ENCODE results near the gene UBE2QL1.
A peak's percentile ranks its signal among the peaks of the same experiment; 100 is the strongest.

Gene UBE2QL1, protein sequence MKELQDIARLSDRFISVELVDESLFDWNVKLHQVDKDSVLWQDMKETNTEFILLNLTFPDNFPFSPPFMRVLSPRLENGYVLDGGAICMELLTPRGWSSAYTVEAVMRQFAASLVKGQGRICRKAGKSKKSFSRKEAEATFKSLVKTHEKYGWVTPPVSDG

DNA sequence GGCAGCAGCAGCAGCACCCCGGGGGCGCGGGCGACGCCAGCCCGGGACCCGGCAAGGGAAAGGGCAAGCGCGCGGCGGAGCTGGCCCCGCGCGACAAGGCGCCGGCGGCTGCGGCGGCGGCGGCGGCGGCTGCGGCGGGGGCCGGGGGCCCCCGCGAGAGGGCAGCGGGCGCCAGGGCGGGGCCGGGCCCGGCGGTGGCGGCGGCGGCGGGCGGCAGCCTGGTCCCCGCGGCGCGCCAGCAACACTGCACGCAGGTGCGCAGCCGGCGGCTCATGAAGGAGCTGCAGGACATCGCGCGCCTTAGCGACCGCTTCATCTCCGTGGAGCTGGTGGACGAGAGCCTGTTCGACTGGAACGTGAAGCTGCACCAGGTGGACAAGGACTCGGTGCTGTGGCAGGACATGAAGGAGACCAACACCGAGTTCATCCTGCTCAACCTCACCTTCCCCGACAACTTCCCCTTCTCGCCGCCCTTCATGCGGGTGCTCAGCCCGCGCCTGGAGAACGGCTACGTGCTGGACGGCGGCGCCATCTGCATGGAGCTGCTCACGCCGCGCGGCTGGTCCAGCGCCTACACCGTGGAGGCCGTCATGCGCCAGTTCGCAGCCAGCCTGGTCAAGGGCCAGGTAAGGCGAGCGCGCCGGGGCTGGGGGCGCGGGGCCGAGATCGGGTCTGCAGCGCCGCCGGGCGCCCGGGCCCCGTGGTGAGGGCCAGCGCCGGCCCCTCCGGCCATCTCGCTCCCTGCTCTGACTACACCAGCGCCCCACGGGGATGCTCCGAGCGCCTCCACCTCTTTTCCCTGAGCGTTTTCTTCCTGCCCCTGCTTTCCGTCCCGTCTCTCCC, at the start of gene UBE2QL1:
UBE2QL1 (plus strand) TSS at position 238 of the 843 bp plus-strand sequence; CDS start at position 273, 35 bp downstream.
- no peak for DNase-seq

DNA sequence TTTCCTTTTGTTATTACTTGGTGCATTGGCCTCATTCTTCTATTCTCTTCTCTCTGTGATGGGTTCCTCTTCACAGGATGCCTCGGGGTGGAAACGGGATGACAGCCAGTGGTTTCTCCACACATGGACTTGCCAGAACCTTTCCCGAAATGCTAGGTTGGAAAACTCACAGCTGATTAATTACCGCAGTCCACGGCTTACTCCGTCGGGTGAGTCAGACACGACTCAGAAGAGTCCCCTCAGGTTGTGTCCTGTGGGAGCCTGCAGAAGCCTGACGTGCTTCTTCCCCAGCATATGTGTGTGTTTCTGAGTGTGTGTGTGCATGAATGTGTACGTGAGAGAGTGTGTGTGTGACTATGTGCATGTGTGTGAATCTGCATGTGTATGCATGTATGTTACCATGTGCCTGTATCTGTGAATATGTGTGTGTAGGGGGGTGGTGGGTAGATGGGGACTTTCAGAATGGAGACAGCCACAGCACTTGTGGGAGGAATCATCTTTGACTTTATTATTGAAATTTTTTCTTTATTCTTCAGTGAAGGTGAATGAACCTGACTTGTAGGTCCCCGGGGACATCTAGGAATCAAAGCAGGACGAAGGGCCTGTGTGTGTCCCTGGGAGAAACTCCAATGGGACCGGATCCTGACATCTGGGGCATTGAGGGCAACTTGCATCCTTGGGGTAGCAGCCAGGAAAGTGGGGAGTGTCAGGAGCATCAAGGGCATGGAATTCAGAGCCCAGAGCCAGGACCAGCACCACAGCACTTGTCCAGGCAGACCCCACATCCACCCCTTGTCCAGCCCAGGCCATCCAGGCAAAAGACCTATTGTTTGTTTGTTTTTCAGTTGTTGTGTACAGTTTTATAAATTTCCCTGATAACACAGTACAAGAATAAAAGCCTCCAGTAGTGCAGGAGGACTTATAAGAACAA, 48.4 kb upstream of the UBE2QL1 start:
- DNase-seq: no peak

DNA sequence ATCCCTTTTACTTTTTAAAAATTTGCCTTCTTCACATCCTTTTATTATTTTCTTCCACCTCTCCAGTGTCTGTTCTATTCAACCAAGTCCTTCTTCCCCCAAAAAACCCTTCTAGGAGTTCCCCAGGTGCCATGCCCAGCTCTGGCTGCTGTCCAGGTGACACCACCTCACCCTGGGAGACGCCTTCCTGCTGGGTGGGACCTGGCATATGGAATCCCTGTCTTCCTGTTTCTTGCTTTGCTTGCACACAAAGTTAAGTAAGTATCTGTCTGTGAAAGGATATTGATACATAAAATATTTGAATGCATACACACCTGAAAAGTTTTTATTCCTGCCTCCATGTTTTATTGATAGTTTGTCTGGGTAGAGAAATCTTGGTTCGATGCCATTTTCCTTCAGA, 47.2 kb upstream of the UBE2QL1 start:
- no peak for DNase-seq

DNA sequence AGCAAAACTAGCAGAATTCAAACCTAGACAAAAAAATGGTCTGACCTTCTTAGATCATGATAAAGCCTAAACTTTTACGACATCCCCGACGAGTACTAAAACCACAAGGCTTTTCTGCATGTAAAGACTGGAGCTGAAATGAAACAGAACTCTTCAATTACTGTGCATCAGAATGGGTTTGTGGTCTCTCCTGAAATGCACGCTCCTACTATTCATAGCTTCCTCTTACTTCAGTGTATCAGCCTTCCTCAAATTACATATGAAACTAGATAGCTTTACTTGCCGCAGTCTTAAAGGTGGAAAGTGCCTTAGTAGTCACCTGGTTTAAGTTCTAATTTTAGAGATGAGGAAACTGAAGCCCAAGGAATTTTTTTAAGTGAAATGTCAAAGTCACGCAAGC, 45.7 kb upstream of the UBE2QL1 start:
- DNase-seq: no peak

DNA sequence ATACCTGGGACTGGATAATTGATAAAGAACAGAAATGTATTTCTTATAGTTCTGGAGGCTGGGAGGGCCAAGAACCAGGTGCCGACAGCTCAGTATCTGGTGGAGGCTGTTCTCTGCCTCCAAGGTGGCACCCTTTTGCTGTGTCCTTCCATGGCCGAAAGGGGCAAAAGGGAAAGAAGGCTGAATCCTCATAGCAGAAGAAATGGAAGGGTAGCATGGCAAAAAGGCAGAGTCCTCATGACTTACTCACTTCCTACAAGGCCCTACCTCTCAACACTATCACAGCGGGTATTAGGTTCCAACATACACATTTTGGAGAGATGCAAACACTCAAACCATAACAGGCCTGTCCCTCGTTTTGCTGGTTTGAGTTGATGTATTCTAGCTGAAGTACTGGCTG, 45.2 kb upstream of the UBE2QL1 start:
- DNase-seq: no peak

DNA sequence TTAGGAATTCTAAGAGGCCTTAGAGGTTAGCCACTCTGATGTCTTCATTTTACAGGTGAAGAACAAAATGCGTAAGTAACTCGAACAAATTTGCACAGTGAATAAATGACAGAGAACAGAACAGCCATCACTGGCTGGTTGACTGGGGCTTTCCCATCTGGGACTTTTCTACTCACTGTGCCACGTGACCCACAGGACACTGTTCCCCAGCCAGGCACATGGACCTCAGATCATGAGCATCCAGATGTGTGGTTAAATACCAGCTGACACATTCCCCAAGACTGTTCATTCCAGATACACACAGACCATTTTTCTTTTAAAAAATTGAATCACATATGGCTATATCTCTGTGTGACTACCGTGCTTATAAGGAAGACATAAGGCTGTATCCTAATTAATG, 44.5 kb upstream of the UBE2QL1 start:
- DNase-seq: no peak

DNA sequence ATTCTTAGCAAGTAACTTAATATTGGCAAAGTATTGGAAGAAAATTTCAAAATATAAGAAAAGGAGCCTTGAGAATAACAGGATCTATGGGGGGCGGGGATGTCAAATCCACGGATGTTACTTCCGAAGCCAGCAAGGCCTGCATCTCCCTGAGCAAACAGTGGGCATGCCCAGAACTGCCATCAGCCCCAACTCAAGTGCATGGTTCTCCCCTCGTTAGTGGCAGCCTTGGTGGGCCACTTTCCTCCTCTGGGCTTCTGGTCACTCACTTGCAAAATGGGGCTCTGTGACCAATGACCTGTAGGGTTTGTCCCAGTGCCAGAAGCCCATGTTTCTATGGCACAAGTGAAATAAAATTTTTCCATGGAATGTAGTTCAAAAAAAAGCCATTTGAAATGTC, 43.1 kb upstream of the UBE2QL1 start:
- DNase-seq: no peak

DNA sequence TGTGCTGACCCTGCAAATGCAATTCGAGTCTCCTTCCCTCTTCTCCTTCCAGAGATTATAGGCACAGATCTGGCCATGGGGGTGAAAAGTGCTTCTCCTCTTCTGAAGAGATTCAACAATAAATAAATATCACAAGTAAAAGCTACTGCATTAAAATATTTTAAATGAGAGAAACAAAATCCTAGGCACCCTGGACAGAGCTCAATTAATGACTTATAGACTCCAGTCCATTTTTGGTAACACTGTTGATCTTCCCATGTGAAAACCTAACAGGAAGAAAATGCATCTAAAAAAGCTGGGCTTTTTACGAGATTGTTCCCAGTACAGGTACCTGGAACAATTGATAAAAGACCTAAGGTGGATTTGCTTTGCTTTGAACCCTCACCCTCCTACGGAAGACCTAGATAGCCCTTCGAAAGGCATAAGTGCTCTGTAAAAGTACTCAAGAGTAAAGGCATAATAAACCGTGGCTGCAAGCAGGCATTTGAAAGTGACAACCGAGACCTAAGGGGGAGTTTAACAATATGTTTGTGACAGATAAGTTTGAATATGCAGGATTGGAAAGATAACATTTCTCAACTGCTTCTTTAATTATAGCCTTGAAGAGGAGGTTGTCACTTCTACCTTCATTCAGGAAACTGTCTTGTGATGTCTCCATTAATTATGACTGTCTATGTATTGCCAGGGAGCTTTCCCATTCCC, 41.0 kb upstream of the UBE2QL1 start:
- DNase-seq: no peak

DNA sequence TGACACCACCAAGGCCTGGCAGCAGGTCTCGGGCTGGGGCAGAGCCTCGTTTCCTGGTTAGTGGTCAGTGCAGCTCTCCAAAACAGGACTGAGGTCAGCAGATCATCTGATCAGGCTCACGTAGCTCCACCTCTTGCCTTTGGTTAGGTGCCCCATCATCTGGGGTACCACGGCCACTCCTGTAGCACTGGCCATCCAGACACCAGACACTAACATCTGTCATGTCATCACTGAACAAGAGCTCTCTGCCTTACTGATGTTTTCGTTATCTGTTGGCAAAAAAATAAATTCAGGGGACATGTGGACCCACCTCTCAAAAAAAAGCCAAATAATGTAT, 40.4 kb upstream of the UBE2QL1 start:
- no peak for DNase-seq

DNA sequence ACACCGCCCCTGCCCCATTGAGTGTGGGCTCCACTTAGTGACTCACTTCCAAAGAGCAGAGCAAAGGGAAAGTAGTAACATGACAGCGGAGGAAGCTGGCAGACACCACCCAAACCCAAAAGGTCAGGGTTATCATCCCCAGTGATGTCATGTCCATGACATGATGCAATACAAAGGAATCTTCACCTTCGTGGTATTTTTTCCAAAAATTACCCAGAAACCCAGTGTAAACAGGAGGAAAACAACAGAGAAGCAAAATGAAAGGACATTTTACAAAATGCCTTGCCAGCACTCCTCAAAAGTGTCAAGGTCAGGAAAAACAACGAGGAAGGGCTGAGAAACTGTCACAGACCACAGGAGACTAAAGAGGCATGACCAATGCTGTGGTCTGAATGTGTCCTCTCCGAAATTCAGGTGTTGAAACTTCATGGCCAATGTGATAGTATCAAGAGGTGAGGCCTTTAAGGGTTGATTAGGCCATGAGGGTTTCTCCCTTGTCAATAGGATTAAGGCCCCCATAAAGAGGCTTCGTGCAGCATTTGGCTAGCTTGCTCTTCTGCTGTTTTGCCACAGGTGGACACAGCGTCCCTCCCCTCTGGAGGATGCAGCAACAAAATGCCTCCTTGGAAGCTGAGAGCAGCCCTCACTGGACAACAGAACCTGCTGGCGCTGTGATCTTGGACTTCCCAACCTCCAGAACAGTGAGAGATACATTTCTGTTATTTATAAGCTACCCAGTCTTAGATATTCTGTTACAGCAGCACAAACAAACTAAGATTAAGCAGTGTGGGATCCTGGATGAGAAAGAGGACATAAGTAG, 39.8 kb upstream of the UBE2QL1 start:
- DNase-seq: no peak

DNA sequence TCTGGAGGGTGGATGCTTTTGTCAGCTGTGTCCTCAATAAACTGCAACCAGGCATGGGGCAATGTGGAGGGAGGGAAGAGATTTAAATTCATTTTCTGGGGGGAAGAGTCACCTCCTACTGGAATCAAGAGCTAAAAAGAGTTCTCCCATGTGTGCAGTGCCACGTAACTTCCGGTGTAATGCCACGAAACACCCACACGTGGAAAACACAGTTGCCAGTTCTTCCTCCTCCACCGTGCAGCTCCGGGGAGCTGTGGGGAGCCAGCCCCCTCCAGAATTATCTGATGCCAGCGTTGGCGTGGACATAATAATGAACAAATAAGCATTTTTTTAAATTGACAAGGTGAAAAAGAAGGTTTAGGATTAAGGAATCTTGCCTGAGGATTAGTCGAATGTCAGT, 38.2 kb upstream of the UBE2QL1 start:
- peak in 20 of 58 donors; percentile 5 to 62 (median 23) for DNase-seq

DNA sequence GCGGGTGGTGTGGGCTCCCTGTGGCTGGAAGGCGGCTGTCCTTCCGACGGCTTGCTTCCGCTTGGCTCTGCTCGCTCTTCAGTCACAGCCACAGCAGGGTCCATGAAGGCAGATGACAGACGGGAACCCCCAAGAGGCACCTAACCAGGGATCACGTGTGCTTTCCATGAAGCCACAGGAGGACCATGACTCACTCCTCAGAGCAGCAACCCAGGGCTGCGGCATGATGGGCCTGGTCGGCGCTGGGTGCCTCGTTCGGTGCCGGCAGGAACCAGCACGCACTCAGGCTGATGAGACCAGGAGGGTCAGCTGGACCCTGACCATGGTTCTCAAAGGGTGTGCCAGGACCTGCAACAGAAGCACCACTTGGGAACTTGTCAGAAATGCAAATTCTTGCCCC, 37.5 kb upstream of the UBE2QL1 start:
- no peak for DNase-seq

DNA sequence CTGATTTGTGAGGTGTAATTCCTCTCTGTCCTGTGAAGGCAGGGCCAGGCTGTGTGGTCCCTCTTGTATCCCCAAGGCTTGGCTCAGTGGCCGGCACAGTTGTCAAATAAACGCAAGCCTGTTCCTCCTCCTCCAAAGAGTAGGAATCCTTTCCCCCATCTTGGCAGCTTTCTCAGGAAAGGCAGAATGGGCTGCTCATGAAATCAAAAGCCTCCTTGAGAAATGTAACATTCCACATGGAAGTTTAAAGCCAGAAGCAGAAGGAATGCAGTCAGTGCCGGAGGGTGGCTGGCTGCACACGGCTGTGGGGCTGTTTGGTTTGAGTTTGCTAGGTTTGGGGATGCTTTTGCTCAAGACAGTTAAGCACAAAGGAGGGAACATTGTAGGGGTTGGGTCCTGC, 35.8 kb upstream of the UBE2QL1 start:
- no peak for DNase-seq

DNA sequence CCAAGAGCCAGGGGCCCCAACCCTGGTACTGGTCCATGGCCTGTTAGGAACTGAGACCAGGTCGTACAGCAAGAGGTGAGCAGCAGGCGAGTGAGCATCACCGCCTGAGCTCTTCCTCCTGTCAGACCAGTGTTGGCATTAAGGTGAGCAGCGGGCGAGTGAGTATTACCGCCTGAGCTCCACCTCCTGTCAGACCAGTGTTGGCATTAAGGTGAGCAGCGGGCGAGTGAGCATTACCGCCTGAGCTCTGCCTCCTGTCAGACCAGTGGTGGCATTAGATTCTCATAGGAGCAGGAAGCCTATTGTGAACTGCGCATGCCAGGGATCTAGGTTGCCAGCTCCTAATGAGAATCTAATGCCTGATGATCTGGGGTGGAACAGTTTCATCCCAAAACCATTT, 31.0 kb upstream of the UBE2QL1 start:
- DNase-seq: no peak

DNA sequence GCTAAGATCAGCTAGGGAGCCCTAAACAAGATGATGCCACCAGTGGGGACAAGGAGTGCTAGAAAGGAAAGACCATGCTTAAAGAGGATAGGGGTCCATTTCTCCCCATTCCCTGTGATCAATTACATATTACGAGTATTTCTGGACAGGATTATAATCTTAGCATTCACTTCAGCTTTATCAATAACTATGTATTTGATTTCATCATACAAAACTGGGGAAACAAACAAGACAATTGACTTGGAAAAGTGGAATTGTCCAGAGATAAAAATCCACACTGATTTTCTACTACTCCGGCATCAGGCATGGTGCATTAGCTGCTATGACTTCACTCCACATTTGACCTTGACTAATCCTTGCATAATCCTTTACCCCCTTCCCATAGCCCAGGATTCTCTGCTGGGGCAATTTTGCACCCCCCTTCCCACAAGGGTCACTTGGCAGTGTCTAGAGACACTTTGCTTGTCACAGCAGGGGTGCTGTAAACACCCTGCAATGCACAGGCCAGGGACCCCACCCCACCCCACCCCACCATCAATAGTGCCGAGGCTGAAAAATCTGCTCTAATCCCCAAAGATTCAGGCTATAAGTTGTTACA, 29.9 kb upstream of the UBE2QL1 start:
- no peak for DNase-seq

DNA sequence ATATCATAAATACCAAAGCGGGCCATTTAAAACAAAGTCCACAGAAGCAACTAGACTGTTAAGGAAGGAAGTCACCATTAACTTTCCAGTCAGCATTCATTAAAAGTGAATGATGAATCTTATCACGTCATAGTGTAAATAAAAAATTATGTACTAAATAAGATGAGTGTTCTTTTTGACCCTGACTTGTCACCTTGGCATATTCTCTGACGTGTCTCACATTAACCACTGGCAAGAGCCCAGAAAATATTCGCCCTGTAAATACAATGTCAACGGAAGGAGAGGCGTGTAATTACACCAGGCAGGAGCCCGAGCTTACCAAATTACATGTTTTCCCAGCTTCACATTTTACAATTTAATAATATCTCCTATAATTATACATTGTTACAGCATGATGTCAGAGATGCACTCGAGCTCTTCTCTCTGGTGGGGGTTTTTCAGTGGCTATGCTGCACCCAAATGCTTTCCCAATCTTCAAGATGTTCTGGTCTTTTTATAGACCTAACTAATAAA, 29.3 kb upstream of the UBE2QL1 start:
- no peak for DNase-seq

DNA sequence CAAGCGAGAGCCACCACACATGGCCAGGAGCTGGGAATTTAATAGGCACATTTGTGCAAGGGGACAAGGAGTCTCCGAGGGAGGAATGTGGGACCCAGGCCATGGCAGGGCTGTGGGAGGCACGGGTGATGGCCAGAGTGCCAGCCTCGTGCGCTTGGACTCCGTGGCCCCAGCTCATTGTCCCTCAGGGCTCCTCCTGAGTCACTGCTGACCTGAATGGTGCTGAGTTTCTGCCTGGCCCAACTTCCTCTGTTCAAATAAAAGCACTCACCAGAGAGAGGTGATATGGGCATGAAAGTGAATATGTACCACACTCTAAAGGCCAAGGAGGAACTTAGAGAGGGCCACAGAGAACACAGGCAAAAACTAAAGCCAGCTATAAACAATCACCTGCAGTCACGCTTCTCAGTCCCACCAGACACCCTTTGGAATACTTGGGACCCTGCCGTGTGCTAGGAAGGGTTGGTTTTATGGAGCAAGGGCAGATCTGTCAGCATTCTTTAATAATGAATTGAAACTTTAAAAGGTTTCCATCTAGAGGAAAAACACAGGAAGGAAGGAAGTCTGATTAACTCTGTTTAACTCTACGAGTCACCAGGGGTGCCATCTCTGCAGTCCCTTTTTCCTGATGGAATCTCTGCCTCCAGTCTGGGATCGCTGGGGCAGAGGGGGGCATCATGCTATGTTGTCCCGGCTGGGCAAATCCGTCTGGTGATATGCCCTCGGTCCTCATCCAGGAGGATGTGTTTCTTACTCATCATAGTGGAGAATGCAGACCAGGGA, 25.1 kb upstream of the UBE2QL1 start:
- DNase-seq: no peak

DNA sequence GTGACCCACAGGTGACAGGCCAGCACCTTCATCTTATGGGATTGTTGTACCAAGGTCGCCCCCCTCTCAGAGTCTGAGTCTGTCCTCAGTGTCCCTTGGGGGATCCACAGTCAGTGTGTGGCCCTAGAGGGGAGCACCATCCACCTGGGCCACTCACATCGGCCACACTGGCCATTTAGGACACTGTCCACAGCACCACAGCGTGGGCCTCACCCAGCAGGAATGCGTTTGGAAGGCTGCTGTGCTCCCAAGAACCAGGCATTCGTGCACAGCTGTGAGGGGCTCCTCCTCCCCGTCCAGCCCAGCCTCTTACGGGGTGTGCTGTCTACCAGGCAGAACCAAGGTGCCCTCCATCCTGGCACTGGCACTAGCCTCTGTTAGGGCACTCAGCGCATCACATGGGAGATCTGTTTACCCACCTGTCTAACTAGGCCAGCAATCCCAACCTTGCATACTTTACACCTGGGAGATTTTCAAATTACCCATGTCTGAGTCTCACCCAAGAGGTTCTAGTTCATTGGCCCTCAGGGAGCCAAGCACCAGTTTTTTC, 24.5 kb upstream of the UBE2QL1 start:
- DNase-seq: no peak

DNA sequence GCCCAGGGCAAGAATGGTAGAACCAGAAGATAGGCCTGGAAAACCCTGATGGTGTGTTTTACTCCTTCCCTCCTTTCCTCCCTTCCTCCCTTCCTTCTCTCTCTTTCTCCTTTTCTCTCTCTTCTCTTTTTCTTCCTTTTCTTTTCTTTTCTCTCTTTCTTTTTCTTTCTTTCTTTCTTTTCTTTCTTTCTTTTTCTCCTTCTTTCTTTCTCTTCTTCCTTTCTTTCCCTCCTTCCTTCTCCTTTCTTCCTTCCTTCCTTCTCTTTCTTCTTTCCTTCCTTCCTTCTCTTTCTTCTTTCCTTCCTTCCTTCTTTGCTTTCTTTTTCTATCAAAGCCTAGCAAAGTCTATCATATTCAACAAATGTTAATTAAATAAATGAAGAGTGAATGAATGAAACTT, 24.0 kb upstream of the UBE2QL1 start:
- no peak for DNase-seq

Data from anterior cingulate cortex (tissue), 58 donors.